ENCODE results near the gene RRBP1.

Gene RRBP1

GRCh38 chr20:17682103-17682888 is at the start of gene RRBP1:
Gene RRBP1 (minus strand): TSS chr20:17682242. CDS start chr20:17660507, 21,735 bp downstream.
- DNase-seq, result peak; percentile 61

GRCh38 chr20:17731233-17731632 is 49.2 kb upstream of the RRBP1 start:
- DNase-seq, result no peak

GRCh38 chr20:17730071-17730470 is 48.0 kb upstream of the RRBP1 start:
- no peak for DNase-seq

- DNase-seq, result no peak
Measured at GRCh38 chr20:17728074-17728473, 46.0 kb upstream of the RRBP1 start.

- no peak for DNase-seq
Measured at GRCh38 chr20:17727351-17727750, 45.3 kb upstream of the RRBP1 start.

GRCh38 chr20:17726902-17727301 is 44.9 kb upstream of the RRBP1 start:
- no peak for DNase-seq

- peak; percentile 35 for DNase-seq
Measured at GRCh38 chr20:17725094-17725835, 43.2 kb upstream of the RRBP1 start.

GRCh38 chr20:17723301-17723691 is 41.3 kb upstream of the RRBP1 start:
- no peak for DNase-seq

GRCh38 chr20:17722493-17723300 is 40.7 kb upstream of the RRBP1 start:
- DNase-seq, result no peak

- DNase-seq, result no peak
Measured at GRCh38 chr20:17721802-17722486, 39.9 kb upstream of the RRBP1 start.

- DNase-seq, result no peak
Measured at GRCh38 chr20:17720755-17721154, 38.7 kb upstream of the RRBP1 start.

- no peak for DNase-seq
Measured at GRCh38 chr20:17716331-17716730, 34.3 kb upstream of the RRBP1 start.

- DNase-seq, result no peak
Measured at GRCh38 chr20:17715075-17715474, 33.0 kb upstream of the RRBP1 start.

GRCh38 chr20:17714597-17714996 is 32.6 kb upstream of the RRBP1 start:
- DNase-seq, result no peak

- no peak for DNase-seq
Measured at GRCh38 chr20:17712708-17713107, 30.7 kb upstream of the RRBP1 start.

- no peak for DNase-seq
Measured at GRCh38 chr20:17712201-17712600, 30.2 kb upstream of the RRBP1 start.

GRCh38 chr20:17711267-17711627 is 29.2 kb upstream of the RRBP1 start:
- DNase-seq, result no peak

GRCh38 chr20:17710379-17711266 is 28.6 kb upstream of the RRBP1 start:
- no peak for DNase-seq

- DNase-seq, result no peak
Measured at GRCh38 chr20:17709361-17710293, 27.6 kb upstream of the RRBP1 start.

GRCh38 chr20:17708675-17709360 is 26.8 kb upstream of the RRBP1 start:
- no peak for DNase-seq

Measured in NCI-H187 treated with DMSO at 0.1 percent for 48 hours (cell line).